Hepatocyte (in vitro differentiated cells): ENCODE data around the gene ZNG1A.
"Not testable (repeated sequence)": the region's sequence is repeated elsewhere in the genome, so short reads cannot be mapped to it uniquely, and the experiment has no call there.

ENCODE experiments used
- EZH2 ChIP-seq: fragments of 200-600 bp; sonication (generic); IDR thresholded peaks from 2 replicates; pipeline ENCODE4 v1.6.1; 2016; ENCODE audit warnings: antibody characterized with exemption, mild to moderate bottlenecking, borderline replicate concordance
- EZH2phosphoT487 ChIP-seq: fragments of 200-600 bp; sonication (generic); IDR thresholded peaks from one replicate; pipeline ENCODE4 v1.6.1; 2018; ENCODE audit warnings: antibody characterized with exemption, mild to moderate bottlenecking, low read depth, moderate library complexity; ENCODE audit not compliant: unreplicated experiment, severe bottlenecking
- TF ChIP-seq, protein P1 (sequence below): fragments of 200-600 bp; sonication (generic); IDR thresholded peaks from 2 replicates; pipeline ENCODE4 v1.5.1; 2016; ENCODE audit warnings: antibody characterized with exemption, mild to moderate bottlenecking; ENCODE audit not compliant: poor library complexity

DNA sequence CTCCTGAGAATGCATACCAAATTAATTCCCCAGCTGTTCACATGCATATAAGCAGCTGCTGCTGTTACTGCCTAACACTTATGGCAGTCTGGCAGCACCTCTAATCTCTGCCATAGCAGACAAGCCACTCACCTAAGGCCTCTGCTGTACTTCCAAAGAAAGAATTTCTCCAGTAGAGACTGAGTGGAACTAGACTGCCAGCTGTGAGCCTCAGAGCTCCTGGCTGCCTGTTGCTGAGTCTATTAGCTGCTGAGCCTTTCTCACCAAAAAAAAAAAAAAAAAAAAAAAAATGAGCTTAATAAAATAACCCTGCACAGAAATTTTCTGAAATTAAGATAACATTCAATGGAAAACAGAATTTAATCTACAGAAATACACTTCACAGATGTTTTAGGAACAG is 27.7 kb downstream of the ZNG1A start:
- TF ChIP-seq EZH2, EZH2phosphoT487: not testable (repeated sequence)
- TF ChIP-seq, protein P1, sequence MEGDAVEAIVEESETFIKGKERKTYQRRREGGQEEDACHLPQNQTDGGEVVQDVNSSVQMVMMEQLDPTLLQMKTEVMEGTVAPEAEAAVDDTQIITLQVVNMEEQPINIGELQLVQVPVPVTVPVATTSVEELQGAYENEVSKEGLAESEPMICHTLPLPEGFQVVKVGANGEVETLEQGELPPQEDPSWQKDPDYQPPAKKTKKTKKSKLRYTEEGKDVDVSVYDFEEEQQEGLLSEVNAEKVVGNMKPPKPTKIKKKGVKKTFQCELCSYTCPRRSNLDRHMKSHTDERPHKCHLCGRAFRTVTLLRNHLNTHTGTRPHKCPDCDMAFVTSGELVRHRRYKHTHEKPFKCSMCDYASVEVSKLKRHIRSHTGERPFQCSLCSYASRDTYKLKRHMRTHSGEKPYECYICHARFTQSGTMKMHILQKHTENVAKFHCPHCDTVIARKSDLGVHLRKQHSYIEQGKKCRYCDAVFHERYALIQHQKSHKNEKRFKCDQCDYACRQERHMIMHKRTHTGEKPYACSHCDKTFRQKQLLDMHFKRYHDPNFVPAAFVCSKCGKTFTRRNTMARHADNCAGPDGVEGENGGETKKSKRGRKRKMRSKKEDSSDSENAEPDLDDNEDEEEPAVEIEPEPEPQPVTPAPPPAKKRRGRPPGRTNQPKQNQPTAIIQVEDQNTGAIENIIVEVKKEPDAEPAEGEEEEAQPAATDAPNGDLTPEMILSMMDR, result not testable (repeated sequence)
